GM21619 (cell line): ENCODE measurements around the gene ADSS1.

Source experiments
- ATAC-seq: cut with Tn5 transposase; IDR thresholded peaks from one replicate; pipeline ENCODE4 v1.9.1; 2021; ENCODE audit not compliant: unreplicated experiment

The ADSS1 gene

GRCh38 chr14:104723651-104724406, at the start of gene ADSS1:
Gene ADSS1, plus strand, starts transcription at chr14:104724229. Its CDS starts 42 bp downstream, at chr14:104724271.
- ATAC-seq = no peak

GRCh38 chr14:104675447-104675846, 48.6 kb upstream of the ADSS1 start:
- ATAC-seq = no peak

GRCh38 chr14:104676130-104676693, 47.8 kb upstream of the ADSS1 start:
- no peak for ATAC-seq

- ATAC-seq = peak; percentile 29
Measured at GRCh38 chr14:104676694-104677511, 47.1 kb upstream of the ADSS1 start.

GRCh38 chr14:104677512-104678332, 46.3 kb upstream of the ADSS1 start:
- peak; percentile 46 for ATAC-seq

- ATAC-seq = peak; percentile 7
Measured at GRCh38 chr14:104678346-104678745, 45.7 kb upstream of the ADSS1 start.

- no peak for ATAC-seq
Measured at GRCh38 chr14:104678901-104679705, 44.9 kb upstream of the ADSS1 start.

- no peak for ATAC-seq
Measured at GRCh38 chr14:104680056-104680805, 43.8 kb upstream of the ADSS1 start.

GRCh38 chr14:104680806-104681688, 43.0 kb upstream of the ADSS1 start:
- ATAC-seq = peak; percentile 24

- no peak for ATAC-seq
Measured at GRCh38 chr14:104681689-104682074, 42.3 kb upstream of the ADSS1 start.

GRCh38 chr14:104682107-104682593, 41.9 kb upstream of the ADSS1 start:
- no peak for ATAC-seq

- no peak for ATAC-seq
Measured at GRCh38 chr14:104683653-104684448, 40.2 kb upstream of the ADSS1 start.

- no peak for ATAC-seq
Measured at GRCh38 chr14:104684449-104684821, 39.6 kb upstream of the ADSS1 start.

GRCh38 chr14:104685216-104685997, 38.6 kb upstream of the ADSS1 start:
- no peak for ATAC-seq

- no peak for ATAC-seq
Measured at GRCh38 chr14:104685998-104686610, 37.9 kb upstream of the ADSS1 start.
